Right ventricle myocardium inferior (tissue), 1 donor: ENCODE data around the gene TRPM4. TPM values are rescaled to one million over a fixed set of nuclear protein-coding genes. Genes with fewer than 3 reads are reported as not detected.
A peak's percentile ranks its signal among the peaks of the same experiment; 100 is the strongest.
"Not testable (repeated sequence)": the region's sequence is repeated elsewhere in the genome, so short reads cannot be mapped to it uniquely, and the experiment has no call there.

ENCODE experiments used
- ATAC-seq: fragments of 200-7000 bp; cut with Tn5 transposase; one replicate; pipeline ENCODE4 v1.9.1; 2020; ENCODE audit warnings: mild to moderate bottlenecking, moderate library complexity
- DNase-seq: peaks from one replicate; pipeline ENCODE4 v3.0.0; 2021; ENCODE audit errors: missing footprints
- intact Hi-C: fragments of 100-400 bp; cut with DNase I; formaldehyde crosslinking; loops from one replicate; pipeline ENCODE4 v1.11.0; 2022
- total RNA-seq: library from RNA; stranded (reverse); fragmentation: NEBNext Ultra II Directional; extraction: Animal tissue kit (Norgen Biotek cat#: 25700); gene quantifications from one replicate; pipeline ENCODE4 v1.2.1, GENCODE V29; 2021
- donor health status: DM: no; HTN: yes; CAD: no; lungs with severe emphysema.

The TRPM4 gene
- total RNA-seq, 1 donor from 2014 or later: 28.5 TPM

DNA sequence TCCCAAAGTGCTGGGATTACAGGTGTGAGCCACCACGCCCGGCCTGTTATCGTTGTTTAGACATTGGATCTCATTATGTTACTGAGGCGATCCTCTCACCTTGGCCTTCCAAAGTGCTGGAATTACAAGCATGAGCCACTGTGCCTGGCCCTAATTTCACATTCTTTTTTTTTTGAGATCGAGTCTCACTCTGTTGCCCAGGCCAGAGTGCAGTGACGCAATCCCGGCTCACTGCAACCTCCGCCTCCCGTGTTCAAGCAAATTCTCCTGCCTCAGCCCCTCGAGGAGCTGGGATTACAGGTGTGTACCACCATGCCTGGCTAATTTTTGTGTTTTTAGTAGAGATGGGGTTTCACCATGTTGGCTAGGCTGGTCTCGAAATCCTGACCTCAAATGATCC lies 34.3 kb upstream of the TRPM4 start:
- ATAC-seq, DNase-seq, intact Hi-C loops: not testable (repeated sequence)

DNA sequence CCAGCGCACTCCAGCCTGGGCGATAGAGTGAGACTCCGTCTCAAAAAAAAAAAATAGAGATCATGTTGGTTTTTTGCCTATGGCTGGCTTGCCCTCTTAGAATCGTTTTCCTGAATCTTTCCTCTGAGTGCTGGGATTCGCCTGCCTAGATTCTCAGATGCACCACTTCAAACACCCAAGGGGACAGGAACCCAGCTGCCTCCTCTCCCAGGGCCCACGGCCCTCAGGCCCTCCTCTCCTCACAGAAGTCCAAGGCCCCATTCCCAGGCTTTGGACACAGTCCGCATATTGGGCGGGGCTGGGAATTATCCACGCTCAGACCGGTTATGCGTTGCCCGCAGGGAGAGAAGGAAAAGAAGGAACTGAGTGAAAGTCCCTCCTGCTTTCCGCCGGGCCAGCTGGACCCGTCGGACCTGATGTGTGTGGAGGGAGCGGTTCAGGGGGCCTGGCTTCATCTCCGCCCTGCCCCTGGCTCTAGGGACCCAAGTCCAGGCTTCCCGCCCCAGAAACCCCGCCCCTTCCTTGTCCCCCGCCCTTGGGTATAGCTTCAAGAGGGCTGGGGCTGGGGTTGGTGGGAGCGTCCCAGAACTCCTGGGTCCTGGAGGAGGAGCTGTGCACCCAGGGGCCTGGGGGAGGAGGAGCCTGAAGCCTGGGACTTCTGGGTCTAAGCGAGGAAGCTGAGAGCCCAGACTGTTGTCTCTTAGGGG lies 32.4 kb upstream of the TRPM4 start:
- intact Hi-C loops: no loop called here
- no peak for DNase-seq
- no peak for ATAC-seq

DNA sequence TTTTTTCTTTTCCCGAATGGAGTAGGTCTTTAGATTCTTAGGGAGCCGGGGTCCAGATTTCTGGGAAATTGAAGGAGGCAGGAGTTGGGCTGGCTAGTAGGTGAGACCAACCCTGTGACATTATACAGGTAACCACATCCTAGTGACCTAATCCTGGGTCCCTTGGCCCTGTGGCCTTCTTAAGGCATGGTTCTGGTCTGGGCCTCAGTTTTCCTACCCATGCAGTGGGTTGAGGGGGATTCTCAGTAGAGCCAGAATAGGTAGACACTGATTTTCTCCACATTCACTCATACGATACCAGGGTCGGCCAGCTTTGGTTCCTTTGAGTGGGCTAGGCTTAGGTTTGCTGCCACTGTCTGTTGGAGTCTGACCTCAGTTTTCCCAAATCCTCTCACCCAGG lies 31.0 kb upstream of the TRPM4 start:
- intact Hi-C loops: no loop called here
- no peak for ATAC-seq
- DNase-seq: no peak

DNA sequence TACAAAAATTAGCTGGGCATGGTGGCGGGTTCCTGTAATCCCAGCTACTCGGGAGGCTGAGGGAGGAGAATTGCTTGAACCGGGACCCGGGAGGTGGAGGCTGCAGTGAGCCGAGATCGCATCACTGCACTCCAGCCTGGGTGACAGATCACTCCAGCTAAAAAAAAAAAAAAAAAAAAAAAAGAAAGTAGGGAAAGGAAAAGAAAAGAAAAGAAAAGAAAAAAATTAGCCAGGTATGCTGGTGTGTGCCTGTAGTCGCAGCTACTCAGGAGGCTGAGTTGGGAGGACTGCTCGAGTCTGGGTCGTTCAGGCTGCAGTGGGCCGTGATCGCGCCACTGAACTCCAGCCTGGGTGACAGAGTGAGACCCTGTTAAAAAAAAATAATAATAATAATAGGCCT lies 30.4 kb upstream of the TRPM4 start:
- DNase-seq, intact Hi-C loops, ATAC-seq: not testable (repeated sequence)

DNA sequence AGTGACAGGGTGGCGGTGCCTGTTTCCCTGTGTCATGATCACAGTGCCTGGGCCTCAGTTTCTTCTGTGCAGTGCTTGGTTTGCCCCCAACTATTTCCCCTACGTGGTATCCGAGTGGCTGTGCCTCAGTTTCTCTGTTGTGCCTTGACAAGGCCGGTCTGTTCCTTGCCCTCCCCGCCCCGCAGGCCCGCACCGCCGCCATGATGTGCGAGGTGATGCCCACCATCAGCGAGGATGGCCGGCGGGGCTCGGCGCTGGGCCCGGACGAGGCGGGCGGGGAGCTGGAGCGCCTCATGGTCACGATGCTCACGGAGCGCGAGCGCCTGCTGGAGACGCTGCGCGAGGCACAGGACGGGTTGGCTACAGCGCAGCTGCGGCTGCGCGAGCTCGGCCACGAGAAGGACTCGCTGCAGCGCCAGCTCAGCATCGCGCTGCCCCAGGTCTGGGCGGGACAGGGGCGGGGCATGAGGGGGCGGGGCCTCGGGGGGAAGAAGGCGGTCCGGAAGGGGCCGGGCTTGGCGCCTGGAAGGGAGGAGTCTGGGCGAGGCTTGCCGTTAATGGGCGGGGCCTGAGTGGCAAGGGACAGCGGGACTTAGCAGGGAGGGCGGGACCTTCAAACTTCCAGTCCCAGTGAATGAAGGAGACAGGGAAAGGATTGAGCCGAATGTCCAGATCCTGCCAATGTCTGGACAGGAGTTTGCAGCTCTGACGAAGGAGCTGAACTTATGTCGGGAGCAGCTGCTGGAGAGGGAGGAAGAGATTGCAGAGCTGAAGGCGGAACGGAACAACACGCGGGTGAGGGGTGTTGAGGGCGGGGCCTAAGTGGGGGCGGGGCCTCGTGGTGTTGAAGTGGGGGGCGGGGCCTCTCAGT lies 29.7 kb upstream of the TRPM4 start:
- ATAC-seq: peak; percentile 98
- peak; percentile 96 for DNase-seq
- intact Hi-C loops: loop anchor here (1.0 kb wide), 1 partner anchor 15 kb away; no protein-coding TSS in a partner anchor

DNA sequence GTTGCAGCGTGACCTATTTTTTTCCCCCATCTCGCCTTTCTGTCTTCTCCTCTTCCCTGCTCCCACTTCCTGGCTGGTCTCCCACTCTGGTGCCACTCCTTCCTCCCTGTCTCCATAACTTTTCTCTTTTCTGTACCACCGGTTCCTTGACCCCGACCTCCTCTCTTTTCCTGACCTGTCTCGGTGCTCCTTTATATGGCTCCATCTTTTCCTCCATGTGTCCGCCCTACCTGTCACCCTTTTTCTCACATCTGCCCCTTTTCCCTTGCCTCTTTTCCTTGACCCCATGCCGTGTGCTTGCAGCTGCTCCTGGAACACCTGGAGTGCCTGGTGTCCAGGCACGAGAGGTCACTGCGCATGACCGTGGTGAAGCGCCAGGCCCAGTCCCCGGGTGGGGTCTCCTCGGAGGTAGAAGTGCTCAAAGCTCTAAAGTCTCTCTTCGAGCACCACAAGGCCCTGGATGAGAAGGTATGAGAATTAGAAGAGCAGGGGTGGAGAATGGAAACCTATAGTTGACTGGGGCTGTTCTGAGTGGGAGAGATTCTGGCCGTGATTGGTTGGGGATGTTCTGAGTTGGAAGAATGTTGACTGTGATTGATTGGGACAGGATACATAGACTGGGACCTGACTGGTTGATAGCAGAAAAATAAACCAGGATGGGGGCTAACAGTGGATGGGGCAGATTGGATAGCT lies 28.9 kb upstream of the TRPM4 start:
- no peak for ATAC-seq
- intact Hi-C loops: loop anchor here (1.0 kb wide), 1 partner anchor 15 kb away; no protein-coding TSS in a partner anchor
- DNase-seq: no peak

DNA sequence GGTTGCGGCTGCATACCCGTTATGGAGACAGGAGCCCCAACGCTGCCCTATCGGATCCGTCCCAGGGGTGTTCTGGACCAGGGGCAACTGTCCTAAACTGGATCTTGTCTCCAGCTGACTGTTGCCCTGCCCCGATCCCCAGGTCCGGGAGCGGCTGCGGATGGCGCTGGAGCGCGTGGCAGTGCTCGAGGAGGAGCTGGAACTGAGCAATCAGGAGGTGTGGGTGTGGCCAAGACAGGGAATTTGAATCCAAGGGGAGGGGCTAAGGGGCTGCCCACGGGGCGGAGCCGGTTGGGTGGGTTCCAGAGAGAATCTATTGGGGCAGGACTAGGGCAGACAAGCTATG lies 28.4 kb upstream of the TRPM4 start:
- intact Hi-C loops: no loop called here
- no peak for ATAC-seq
- DNase-seq: no peak

DNA sequence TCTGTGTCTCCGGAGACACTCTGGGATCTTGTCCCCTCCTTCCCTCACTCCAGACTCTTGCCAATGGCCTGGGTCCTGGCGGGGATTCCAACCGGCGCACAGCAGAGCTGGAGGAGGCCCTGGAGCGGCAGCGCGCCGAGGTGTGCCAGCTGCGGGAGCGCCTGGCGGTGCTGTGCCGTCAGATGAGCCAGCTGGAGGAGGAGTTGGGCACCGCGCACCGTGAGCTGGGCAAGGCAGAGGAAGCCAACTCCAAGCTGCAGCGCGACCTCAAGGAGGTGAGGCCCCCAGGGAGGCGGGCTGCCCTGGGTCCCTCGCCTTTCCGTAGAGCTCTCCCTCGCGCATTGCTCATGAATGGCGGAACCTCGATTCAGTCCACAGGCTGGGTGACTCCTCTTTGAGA lies 27.3 kb upstream of the TRPM4 start:
- ATAC-seq: no peak
- no peak for DNase-seq
- intact Hi-C loops: no loop called here

DNA sequence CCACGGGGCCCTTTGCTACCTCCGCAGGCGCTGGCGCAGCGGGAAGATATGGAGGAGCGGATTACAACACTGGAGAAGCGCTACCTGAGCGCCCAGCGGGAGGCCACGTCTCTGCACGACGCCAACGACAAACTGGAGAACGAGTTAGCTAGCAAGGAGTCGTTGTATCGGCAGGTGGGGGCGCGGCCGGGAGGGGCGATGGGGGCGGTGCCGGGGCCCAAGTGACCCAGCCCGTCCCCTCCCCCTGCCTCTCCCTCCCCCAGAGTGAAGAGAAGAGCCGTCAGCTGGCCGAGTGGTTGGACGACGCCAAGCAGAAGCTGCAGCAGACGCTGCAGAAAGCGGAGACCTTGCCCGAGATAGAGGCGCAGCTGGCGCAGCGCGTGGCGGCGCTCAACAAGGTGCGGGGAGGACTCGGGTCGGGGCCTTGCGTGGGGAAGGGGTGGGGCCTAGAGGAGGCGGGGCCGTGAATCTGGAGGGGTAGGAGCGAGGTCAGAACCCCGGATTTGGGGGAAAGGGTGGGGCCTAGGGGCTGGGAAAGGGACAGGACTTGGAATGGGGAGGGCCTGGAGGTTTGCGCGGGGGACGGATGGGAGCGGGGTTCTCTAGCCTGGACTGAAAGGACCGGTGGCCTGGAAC lies 24.5 kb upstream of the TRPM4 start:
- DNase-seq (no peak), ATAC-seq (peak; percentile 2)
- intact Hi-C loops: no loop called here

DNA sequence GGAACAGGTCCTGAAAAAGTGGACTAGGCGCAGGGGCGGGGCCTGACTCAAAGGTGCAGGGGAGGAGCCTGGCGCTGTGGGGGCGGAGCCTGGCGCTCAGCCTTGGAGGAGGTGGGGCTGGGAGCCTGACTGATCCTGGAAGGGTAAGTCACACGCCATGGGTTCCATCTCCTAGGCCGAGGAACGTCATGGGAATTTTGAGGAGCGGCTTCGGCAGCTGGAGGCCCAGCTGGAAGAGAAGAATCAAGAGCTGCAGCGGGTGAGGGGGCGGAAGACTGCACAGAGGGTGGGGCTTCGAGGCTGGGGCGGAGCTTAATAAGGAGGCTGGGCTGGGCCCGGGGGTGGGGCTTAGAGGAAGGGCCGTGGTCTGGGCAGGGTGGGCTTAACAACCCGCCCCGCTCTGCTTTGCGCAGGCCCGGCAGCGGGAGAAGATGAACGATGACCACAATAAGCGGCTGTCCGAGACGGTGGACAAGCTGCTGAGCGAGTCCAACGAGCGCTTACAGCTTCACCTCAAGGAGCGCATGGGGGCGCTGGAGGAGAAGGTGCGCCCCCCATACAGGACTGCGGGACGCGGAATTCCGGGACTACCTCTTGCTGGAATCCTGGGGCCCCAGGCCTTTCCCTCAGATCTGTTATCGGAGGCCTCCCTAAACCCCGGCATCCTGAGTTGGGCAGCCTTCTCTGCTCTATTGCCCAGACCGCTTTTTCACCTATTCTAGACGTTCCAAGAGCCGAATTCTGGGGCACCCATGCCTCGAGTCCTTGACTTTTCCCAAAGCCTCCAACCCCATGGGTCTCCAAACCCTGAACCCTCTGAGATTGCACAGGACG lies 23.8 kb upstream of the TRPM4 start:
- peak; percentile 86 for DNase-seq
- ATAC-seq: peak; percentile 49
- intact Hi-C loops: no loop called here

DNA sequence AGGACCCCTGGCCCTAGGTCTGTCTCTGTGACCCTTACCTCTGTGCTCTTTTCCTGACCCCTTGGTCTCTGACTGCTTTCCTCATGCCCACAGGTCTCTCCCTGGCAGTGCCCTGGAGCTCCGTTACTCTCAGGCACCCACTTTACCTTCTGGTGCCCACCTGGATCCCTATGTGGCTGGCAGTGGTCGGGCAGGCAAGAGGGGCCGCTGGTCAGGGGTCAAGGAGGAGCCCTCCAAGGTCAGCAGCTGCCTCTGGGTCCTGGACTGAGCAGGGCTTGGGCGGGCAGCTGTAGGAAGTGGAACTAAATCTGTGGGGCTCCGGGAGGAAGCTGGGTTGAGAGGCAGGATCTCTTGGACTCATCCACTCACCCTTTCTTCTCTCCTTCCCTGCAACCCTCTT lies 21.9 kb upstream of the TRPM4 start:
- intact Hi-C loops: no loop called here
- ATAC-seq (no peak), DNase-seq (no peak)

DNA sequence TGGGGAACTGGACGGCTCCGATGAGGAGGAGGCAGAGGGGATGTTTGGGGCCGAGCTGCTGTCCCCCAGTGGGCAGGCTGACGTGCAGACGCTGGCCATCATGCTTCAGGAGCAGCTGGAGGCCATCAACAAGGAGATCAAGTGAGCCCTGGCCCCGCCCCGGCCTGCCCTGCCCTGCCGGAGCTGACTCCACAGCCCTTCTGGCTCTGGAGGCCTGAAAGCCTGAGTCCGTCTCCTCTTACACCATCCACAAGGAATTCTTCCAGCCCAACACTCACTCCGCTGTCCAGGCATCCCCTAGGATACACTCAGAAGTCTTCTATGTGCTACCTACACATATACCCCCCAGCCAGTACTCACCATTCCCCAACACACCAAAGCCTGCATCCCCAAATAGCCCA lies 20.8 kb upstream of the TRPM4 start:
- ATAC-seq (peak; percentile 88), DNase-seq (peak; percentile 91)
- intact Hi-C loops: no loop called here

DNA sequence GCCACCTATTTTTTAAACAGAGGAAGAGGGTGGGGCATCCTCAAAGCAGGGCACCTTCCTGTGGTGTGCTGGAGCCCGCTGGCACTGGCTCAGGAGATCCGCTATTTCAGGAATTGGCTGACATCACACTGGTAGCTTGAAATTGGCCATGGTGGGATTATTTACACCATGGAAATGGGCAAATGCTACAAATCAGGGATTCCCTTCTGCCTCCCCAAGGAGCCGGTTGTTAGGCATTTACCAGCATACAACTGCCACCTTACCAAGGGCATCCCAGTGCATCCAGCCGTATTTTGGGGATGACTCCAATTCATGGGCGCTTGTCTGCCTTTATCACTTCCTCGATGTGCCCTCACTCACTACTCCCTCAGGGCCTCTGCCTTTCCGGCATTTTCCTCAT lies 16.6 kb upstream of the TRPM4 start:
- ATAC-seq: no peak
- intact Hi-C loops: no loop called here

DNA sequence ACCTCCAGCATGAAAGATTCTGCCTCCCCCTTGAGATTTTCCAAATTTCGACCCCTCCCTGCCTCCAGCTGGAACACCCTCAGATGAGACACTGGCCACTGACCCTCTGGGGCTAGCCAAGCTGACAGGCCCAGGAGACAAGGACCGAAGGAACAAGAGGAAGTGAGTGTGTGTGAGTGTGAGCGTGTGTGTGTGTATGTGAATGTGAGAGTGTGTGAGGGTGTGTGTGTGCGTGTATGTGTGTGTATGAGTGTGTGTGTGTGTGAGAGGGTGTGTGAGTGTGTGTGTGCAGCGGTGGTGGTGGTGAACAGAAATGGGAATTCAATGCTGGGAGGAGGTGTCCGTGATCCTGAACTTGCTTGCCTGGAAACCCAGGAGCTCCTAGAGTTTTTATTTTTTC lies 16.2 kb upstream of the TRPM4 start:
- intact Hi-C loops: no loop called here
- ATAC-seq (no peak), DNase-seq (no peak)

More for the DNA sequence above, 16.6 kb upstream of the TRPM4 start:
- no peak for DNase-seq

DNA sequence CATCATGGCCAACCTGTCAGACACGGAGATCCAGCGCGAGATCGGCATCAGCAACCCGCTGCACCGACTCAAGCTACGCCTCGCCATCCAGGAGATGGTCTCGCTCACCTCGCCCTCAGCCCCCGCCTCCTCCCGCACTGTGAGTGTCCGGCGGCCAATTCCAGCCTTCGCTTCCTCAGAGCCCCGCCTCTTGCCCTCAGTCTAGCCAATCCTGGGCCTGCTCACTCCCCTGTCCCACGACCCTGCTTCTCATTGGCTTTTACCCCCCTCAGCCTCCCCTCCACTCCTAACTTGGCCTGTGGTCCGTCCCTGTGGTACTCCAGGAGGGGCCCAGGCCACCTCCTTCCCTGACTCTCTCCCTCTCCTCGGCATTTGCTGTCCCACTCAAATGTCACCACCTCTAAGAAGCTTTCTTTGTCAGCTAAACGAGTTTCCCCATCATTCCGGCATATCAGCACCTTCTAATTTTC lies 14.7 kb upstream of the TRPM4 start:
- peak; percentile 98 for ATAC-seq
- intact Hi-C loops: loop anchor here (1.0 kb wide), 1 partner anchor 15 kb away; no protein-coding TSS in a partner anchor
- DNase-seq: peak; percentile 93

DNA sequence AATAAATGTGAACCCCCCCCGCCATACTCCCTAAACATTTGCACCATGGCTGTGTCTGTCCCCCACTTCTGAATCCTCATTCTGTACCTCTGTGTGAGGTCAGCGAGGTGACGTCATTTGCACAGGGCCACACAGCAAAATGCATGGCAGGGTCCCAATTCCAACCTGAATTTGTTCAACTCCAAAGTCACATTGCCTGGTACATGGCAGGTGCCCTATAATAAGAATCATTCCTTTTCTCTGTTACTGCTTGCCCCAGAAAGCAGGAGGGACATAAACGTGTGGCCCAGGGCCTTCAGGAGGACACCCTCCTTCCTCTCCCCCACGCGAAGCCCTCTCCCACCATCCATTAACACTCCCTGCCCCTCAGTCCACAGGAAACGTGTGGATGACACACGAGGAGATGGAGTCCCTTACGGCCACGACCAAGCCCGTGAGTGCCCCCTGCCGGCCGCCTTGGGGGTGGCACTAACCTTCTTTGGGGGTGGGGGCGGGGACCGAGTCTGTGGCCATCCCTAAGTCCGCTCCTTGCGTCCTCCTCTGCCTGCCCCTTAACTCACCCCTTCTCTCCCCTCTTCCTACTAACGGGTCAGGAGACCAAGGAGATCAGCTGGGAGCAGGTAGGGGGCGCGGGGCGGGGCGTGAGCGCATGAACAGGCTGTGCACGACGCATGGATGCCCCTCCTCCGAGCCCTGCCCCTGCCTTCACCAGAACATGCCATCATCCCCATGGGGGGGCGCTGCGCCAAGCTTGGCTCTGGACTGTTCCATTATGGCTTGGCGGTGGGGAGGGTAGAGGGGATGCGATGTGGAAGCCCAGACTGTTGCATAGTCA lies 11.8 kb upstream of the TRPM4 start:
- ATAC-seq (peak; percentile 9), DNase-seq (peak; percentile 90)
- intact Hi-C loops: loop anchor here (5.0 kb wide), 2 partner anchors 48 to 52 kb away; no protein-coding TSS in a partner anchor

DNA sequence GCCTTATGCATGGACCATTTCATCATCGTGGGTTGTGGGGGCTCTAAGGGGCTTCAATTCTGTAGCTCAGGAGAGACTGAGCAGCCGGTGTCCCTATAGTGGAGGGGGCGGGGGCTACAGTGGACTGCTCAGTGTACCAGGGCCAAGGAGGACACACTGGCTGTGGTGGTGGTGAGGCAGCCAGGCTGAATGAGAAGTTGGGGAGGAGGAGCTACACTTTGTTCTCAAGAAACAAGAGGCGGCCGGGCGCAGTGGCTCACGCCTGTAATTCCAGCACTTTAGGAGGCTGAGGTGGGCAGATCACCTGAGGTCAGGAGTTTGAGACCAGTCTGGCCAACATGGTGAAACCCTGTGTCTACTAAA lies 11.2 kb upstream of the TRPM4 start:
- intact Hi-C loops: loop anchor here (5.0 kb wide), 2 partner anchors 49 to 51 kb away; no protein-coding TSS in a partner anchor
- ATAC-seq, DNase-seq: not testable (repeated sequence)
